ENCODE results near the gene ZZZ3. TPM values are rescaled to one million over a fixed set of nuclear protein-coding genes. Genes with fewer than 3 reads are reported as not detected.
"Not testable (repeated sequence)": the region's sequence is repeated elsewhere in the genome, so short reads cannot be mapped to it uniquely, and the experiment has no call there.

Gene ZZZ3
- total RNA-seq, 1 donor from 2014 or later: 82.5 TPM

DNA sequence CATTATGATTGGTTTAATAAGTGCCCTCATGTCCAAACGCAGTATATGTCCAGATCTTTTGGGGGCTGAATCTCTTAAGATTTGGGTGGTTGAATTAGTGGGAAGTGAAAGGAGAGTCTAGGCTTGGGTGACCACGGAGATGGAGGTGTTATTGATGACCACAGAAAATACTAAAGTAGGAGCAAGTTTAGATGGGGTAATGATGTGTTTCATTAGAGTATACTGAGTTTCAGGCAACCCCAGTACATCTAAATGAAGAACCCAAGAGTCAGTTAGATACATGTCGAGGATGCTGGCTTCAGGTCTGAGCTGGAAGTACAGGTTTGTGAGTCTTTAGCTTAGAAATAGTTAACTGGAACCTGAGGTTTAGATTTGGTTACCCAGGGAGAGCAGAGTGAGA is 6.5 kb upstream of the ZZZ3 start:
- H3K9me3 ChIP-seq (ENCODE audit: control insufficient read depth in 3 of 3, low read length in 3 of 3): no peaks in the 10 kb centered on the region
- peaks cover 1 to 9% (median 3%) of the 10 kb centered on the region in 3 donors for H3K4me1 ChIP-seq (ENCODE audit: control insufficient read depth in 3 of 3, insufficient read depth in 3 of 3, low read length in 3 of 3)
- H3K4me3 ChIP-seq (ENCODE audit: low read length in 3 of 3): no peak overlapping the region
- no peaks in the 10 kb centered on the region for H3K27me3 ChIP-seq (ENCODE audit: control insufficient read depth in 3 of 3, insufficient read depth in 3 of 3, low read length in 3 of 3)
- peaks cover 0 to 7% (median 5%) of the 10 kb centered on the region in 3 donors for H3K36me3 ChIP-seq (ENCODE audit: control insufficient read depth in 3 of 3, insufficient read depth in 3 of 3, low read length in 3 of 3)
- no peak overlapping the region for H3K9ac ChIP-seq (ENCODE audit: low read depth in 1 of 3, low read length in 3 of 3)
- no peak overlapping the region for H3K27ac ChIP-seq (ENCODE audit: low read depth, low read length)

DNA sequence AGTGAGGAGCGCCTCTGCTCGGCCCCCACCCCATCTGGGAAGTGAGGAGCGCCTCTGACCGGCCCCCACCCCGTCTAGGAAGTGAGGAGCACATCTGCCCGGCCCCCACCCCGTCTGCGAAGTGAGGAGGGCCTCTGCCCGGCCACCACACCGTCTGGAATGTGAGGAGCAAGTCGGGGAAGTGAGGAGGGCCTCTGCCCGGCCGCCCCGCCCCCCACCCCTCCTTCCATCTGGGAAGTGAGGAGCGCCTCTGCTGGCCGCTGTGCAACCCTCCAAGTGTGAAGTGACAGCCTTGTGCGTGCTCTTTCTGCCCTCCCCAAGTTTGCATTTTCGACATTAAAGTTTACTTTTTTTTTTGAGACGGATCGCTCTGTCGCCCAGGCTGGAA is 5.1 kb upstream of the ZZZ3 start:
- H3K27me3 ChIP-seq (ENCODE audit: control insufficient read depth in 3 of 3, insufficient read depth in 3 of 3, low read length in 3 of 3): no peaks in the 10 kb centered on the region
- no peak overlapping the region for H3K4me3 ChIP-seq (ENCODE audit: low read length in 3 of 3)
- no peak overlapping the region for H3K27ac ChIP-seq (ENCODE audit: low read depth, low read length)
- no peak overlapping the region for H3K9ac ChIP-seq (ENCODE audit: low read depth in 1 of 3, low read length in 3 of 3)
- peaks cover 5 to 14% (median 7%) of the 10 kb centered on the region in 3 donors for H3K4me1 ChIP-seq (ENCODE audit: control insufficient read depth in 3 of 3, insufficient read depth in 3 of 3, low read length in 3 of 3)
- H3K9me3 ChIP-seq (ENCODE audit: control insufficient read depth in 3 of 3, low read length in 3 of 3): no peaks in the 10 kb centered on the region
- peaks cover 0 to 3% (median 0%) of the 10 kb centered on the region in 3 donors for H3K36me3 ChIP-seq (ENCODE audit: control insufficient read depth in 3 of 3, insufficient read depth in 3 of 3, low read length in 3 of 3)

DNA sequence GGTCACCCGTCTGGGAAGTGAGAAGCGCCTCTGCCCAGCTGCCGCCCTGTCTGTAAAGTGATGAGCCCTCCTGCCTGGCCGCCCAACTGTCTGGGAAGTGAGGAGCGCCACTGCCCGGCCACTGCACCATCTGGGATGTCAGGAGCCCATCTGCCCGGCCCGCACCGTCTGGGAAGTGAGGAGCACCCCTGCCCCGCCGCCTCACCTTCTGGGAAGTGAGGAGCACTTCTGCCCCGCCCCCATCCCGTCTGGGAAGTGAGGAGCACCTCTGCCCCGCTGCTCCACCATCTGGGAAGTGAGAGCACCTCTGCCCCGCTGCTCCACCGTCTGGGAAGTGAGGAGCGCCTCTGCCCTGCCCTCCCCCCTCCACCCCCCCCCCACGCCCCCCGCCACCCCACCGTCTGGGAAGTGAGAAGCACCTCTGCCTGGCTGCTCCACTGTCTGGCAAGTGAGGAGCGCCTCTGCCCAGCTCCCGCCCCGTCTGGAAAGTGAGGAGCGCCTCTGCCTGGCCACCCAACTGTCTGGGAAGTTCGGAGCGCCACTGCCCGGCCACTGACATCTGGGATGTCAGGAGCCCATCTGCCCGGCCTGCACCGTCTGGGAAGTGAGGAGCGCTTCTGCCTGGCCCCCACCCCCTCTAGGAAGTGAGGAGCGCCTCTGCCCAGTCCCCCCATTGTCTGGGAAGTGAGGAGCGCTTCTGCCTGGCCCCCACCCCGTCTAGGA is 4.5 kb upstream of the ZZZ3 start:
- H3K9ac ChIP-seq (ENCODE audit: low read depth in 1 of 3, low read length in 3 of 3): no peak overlapping the region
- H3K27me3 ChIP-seq (ENCODE audit: control insufficient read depth in 3 of 3, insufficient read depth in 3 of 3, low read length in 3 of 3): no peaks in the 10 kb centered on the region
- H3K4me1 ChIP-seq (ENCODE audit: control insufficient read depth in 3 of 3, insufficient read depth in 3 of 3, low read length in 3 of 3): peaks cover 5 to 18% (median 8%) of the 10 kb centered on the region in 3 donors
- no peak overlapping the region for H3K4me3 ChIP-seq (ENCODE audit: low read length in 3 of 3)
- H3K36me3 ChIP-seq (ENCODE audit: control insufficient read depth in 3 of 3, insufficient read depth in 3 of 3, low read length in 3 of 3): peaks cover 0 to 3% (median 0%) of the 10 kb centered on the region in 3 donors
- no peaks in the 10 kb centered on the region for H3K9me3 ChIP-seq (ENCODE audit: control insufficient read depth in 3 of 3, low read length in 3 of 3)
- no peak overlapping the region for H3K27ac ChIP-seq (ENCODE audit: low read depth, low read length)

DNA sequence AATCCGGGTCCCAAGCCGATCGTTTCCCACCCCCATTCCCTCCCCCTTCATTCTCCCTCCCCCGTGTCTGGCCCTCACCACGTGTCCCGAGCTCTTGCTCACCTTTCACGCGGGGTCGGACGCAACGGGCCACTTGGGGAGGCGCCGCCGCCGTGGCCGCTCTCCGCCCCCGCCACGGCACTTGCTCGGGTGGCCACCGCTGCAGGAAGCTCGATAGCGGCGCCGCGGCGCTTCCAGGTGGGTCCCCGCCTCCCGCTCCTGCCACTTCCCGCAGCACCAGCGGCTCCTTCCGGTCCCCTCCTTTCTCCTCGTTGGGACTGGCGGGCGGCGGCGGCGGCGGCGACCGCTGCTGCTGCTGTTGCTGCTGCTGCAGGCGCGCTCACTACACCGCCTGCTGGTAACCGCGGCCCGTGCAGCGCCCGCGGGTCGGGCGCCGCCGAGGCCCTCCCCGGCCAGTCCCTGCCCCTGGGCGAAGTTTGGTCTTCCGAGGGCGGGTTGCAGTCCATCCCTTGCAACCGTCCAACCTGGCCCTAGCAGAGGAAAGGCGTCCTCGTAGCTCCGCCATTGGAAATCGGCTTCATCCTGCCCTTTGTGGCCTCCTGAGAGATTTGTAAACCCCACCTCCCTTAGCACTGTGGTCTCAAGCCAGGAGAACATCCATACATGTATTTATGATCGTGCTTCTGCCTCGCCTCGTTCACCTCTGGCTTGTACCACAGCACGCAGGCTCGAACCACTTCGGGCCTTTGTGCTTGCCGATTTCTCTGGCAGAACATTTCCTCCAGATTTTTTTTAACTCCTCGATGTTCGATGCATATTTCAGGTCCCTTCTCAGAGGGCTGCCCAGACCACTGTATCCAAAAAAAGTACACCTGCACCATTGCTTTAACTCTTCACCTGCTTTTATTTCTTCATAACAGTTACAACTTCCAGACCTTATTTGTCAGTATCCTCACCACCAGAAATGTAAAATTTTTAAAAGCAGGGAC is 996 bp upstream of the ZZZ3 start:
- H3K9me3 ChIP-seq (ENCODE audit: control insufficient read depth in 3 of 3, low read length in 3 of 3): no peaks in the 10 kb centered on the region
- no peaks in the 10 kb centered on the region for H3K27me3 ChIP-seq (ENCODE audit: control insufficient read depth in 3 of 3, insufficient read depth in 3 of 3, low read length in 3 of 3)
- peak overlapping the region; percentile 98 to 99 (median 99) for H3K4me3 ChIP-seq (ENCODE audit: low read length in 3 of 3)
- H3K36me3 ChIP-seq (ENCODE audit: control insufficient read depth in 3 of 3, insufficient read depth in 3 of 3, low read length in 3 of 3): no peaks in the 10 kb centered on the region
- peak overlapping the region; percentile 94 for H3K27ac ChIP-seq (ENCODE audit: low read depth, low read length)
- H3K9ac ChIP-seq (ENCODE audit: low read depth in 1 of 3, low read length in 3 of 3): peak overlapping the region; percentile 79 to 98 (median 98)
- H3K4me1 ChIP-seq (ENCODE audit: control insufficient read depth in 3 of 3, insufficient read depth in 3 of 3, low read length in 3 of 3): peaks cover 9 to 31% (median 26%) of the 10 kb centered on the region in 3 donors

DNA sequence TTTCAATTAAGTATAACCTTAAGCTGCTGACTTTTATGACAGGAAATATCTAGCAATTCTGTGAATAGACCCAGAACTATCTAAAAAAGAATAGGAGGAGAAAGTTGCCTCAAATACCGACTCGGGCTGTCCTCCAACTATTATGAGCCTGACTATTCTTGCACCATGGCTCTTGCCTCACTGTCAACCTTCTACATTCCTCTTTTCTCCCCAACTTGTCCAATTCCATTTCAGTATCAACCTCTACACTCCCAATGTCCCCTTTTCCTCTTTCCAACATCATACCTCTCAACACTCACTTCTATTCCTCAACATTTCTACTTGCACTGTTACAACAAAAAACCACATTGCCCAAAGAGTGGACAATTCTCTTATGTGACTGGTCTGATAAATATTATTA is 2.3 kb downstream of the ZZZ3 start:
- no peaks in the 10 kb centered on the region for H3K36me3 ChIP-seq (ENCODE audit: control insufficient read depth in 3 of 3, insufficient read depth in 3 of 3, low read length in 3 of 3)
- no peak overlapping the region for H3K27ac ChIP-seq (ENCODE audit: low read depth, low read length)
- H3K4me3 ChIP-seq (ENCODE audit: low read length in 3 of 3): peak overlapping the region in 1 of 3 donors; percentile 48
- H3K9me3 ChIP-seq (ENCODE audit: control insufficient read depth in 3 of 3, low read length in 3 of 3): no peaks in the 10 kb centered on the region
- H3K27me3 ChIP-seq (ENCODE audit: control insufficient read depth in 3 of 3, insufficient read depth in 3 of 3, low read length in 3 of 3): no peaks in the 10 kb centered on the region
- peaks cover 9 to 37% (median 31%) of the 10 kb centered on the region in 3 donors for H3K4me1 ChIP-seq (ENCODE audit: control insufficient read depth in 3 of 3, insufficient read depth in 3 of 3, low read length in 3 of 3)
- H3K9ac ChIP-seq (ENCODE audit: low read depth in 1 of 3, low read length in 3 of 3): no peak overlapping the region

DNA sequence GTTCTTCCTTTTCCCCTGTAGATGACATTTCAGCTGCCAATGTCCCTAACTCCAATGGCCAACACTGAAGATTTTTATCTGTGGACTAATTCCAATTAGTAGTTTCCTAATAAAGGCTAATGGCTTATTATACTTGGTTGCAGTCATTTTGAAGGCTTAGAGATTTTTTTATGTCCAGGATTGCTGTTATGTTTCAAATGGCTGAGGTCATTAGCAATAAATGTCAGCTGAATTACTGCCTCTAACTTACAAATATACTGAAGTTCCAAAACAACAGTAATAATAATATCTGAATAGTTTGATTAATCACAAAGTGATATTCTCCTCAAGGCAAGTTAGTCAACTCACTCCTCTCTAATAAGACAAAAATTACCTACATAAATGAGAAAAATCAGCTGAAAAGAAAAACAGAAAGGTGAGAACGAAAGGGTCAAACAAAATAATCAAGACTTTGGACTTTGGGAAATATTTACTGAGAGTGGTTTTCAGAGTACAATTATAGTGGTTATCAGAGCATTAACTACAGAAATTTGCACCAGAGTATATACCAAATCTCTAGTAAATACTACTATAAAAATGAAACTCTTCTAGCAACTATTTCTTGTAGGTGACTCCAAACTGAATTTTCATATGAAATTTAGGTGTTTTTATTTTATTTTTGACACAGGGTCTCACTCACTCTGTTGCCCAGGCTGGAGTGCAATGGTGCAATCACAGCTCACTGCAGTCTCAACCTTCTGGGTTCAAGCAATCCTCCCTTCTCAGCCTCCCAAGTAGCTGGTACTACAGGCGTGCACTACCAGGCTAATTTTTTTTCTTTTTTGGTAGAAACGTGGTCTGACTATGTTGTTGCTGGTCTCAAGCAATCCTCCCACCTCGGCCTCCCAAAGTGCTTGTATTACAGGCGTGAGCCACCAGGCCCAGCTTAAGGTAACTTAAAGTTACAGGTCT is 3.5 kb downstream of the ZZZ3 start:
- Histone ChIP-seq H3K27me3 (ENCODE audit: control insufficient read depth in 3 of 3, insufficient read depth in 3 of 3, low read length in 3 of 3) (no peaks in the 10 kb centered on the region), H3K9ac (ENCODE audit: low read depth in 1 of 3, low read length in 3 of 3) (no peak overlapping the region), H3K9me3 (ENCODE audit: control insufficient read depth in 3 of 3, low read length in 3 of 3) (no peaks in the 10 kb centered on the region), H3K36me3 (ENCODE audit: control insufficient read depth in 3 of 3, insufficient read depth in 3 of 3, low read length in 3 of 3) (no peaks in the 10 kb centered on the region), H3K4me3 (ENCODE audit: low read length in 3 of 3) (no peak overlapping the region), H3K4me1 (ENCODE audit: control insufficient read depth in 3 of 3, insufficient read depth in 3 of 3, low read length in 3 of 3) (peaks cover 8 to 37% (median 22%) of the 10 kb centered on the region in 3 donors), H3K27ac (ENCODE audit: low read depth, low read length) (no peak overlapping the region)

DNA sequence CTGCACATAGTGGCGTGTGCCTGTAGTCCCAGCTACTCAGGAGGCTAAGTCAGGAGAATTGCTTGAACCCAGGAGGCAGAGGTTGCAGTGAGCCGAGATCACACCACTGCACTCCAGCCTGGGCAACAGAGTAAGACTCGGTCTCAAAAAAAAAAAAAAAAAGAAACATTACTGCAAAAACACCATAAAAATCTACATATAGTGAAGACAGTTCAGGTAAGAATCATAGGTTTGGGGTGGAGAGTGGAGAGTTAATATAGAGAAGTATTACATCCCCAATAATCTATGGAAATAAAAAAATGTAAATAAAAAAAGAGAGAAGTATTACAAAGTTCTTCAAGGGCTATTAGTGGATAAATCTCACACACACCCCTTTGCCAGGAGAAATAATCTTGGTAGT is 7.7 kb downstream of the ZZZ3 start:
- peak overlapping the region in 1 of 3 donors; percentile 6 for H3K9ac ChIP-seq (ENCODE audit: low read depth in 1 of 3, low read length in 3 of 3)
- H3K4me3 ChIP-seq (ENCODE audit: low read length in 3 of 3); H3K36me3 ChIP-seq (ENCODE audit: control insufficient read depth in 3 of 3, insufficient read depth in 3 of 3, low read length in 3 of 3); H3K27me3 ChIP-seq (ENCODE audit: control insufficient read depth in 3 of 3, insufficient read depth in 3 of 3, low read length in 3 of 3); H3K9me3 ChIP-seq (ENCODE audit: control insufficient read depth in 3 of 3, low read length in 3 of 3); H3K27ac ChIP-seq (ENCODE audit: low read depth, low read length): not testable (repeated sequence)
- peaks cover 0 to 26% (median 23%) of the 10 kb centered on the region in 3 donors for H3K4me1 ChIP-seq (ENCODE audit: control insufficient read depth in 3 of 3, insufficient read depth in 3 of 3, low read length in 3 of 3)

DNA sequence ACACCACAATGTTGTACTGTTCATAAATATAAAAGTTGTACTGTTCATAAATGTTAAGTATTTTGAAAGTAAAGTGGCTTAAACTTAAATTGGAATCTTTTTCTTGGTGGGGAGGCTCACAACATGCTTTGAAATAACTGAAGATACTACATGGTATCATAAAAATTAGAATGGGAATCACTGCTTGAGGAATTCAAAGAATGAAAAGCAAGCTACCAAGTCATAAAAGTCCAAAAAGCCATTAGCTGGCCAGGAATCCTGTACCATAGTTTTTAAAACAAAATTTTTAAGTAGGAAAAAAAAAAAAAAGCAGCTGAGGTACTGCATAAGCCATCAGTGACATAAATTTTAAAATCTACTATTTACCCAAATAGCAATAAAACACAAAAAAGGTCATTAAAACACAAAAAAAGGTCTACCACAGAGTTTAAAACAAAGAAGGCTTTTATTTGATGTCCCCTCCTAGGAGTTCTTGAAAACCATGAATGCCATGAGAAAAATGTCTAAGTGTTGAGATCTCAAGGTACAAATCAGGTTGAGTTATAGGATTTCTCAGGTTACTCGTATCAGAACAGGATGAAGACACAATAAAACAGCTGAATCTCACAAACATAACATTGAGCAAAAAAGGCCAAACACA is 8.6 kb downstream of the ZZZ3 start:
- H3K4me1 ChIP-seq (ENCODE audit: control insufficient read depth in 3 of 3, insufficient read depth in 3 of 3, low read length in 3 of 3): peaks cover 0 to 26% (median 19%) of the 10 kb centered on the region in 3 donors

DNA sequence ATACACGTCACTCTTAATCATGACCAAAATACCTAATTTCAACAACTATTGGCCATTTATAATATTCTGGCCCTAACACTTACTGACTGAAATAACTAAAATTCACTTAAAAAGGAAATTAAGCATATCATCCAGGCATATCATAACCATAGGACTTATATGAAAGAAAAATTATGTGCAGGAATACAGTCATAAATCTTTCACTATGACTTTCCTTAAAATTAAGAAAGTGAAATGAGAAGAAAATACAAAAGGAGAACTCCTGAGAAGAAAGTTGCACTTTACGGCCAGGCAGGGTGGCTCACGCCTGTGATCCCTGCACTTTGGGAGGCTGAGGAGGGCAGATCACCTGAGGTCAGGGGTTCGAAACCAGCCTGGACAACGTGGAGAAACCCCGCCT is 9.4 kb downstream of the ZZZ3 start:
- no peak overlapping the region for H3K4me3 ChIP-seq (ENCODE audit: low read length in 3 of 3)
- H3K27ac ChIP-seq (ENCODE audit: low read depth, low read length): no peak overlapping the region
- H3K4me1 ChIP-seq (ENCODE audit: control insufficient read depth in 3 of 3, insufficient read depth in 3 of 3, low read length in 3 of 3): peaks cover 0 to 26% (median 16%) of the 10 kb centered on the region in 3 donors
- no peak overlapping the region for H3K9ac ChIP-seq (ENCODE audit: low read depth in 1 of 3, low read length in 3 of 3)
- no peaks in the 10 kb centered on the region for H3K27me3 ChIP-seq (ENCODE audit: control insufficient read depth in 3 of 3, insufficient read depth in 3 of 3, low read length in 3 of 3)
- H3K36me3 ChIP-seq (ENCODE audit: control insufficient read depth in 3 of 3, insufficient read depth in 3 of 3, low read length in 3 of 3): no peaks in the 10 kb centered on the region
- H3K9me3 ChIP-seq (ENCODE audit: control insufficient read depth in 3 of 3, low read length in 3 of 3): no peaks in the 10 kb centered on the region

More for the DNA sequence above, 8.6 kb downstream of the ZZZ3 start:
- Histone ChIP-seq H3K36me3 (ENCODE audit: control insufficient read depth in 3 of 3, insufficient read depth in 3 of 3, low read length in 3 of 3) (no peaks in the 10 kb centered on the region), H3K27me3 (ENCODE audit: control insufficient read depth in 3 of 3, insufficient read depth in 3 of 3, low read length in 3 of 3) (no peaks in the 10 kb centered on the region), H3K4me3 (ENCODE audit: low read length in 3 of 3) (no peak overlapping the region), H3K9ac (ENCODE audit: low read depth in 1 of 3, low read length in 3 of 3) (no peak overlapping the region), H3K27ac (ENCODE audit: low read depth, low read length) (no peak overlapping the region), H3K9me3 (ENCODE audit: control insufficient read depth in 3 of 3, low read length in 3 of 3) (no peaks in the 10 kb centered on the region)

Measured in skeletal muscle tissue (tissue), 4 donors.